ENCODE results near the gene NFATC2IP. TPM values are rescaled to one million over a fixed set of nuclear protein-coding genes. Genes with fewer than 3 reads are reported as not detected.
"Not testable (repeated sequence)": the region's sequence is repeated elsewhere in the genome, so short reads cannot be mapped to it uniquely, and the experiment has no call there.

Gene NFATC2IP
- total RNA-seq, 1 donor from 2014 or later, result 63.9 TPM

- Mint-ChIP-seq H3K27me3 (ENCODE audit: low read depth) (no peaks in the 10 kb centered on the region), H3K9me3 (no peaks in the 10 kb centered on the region), H3K4me3 (peak overlapping the region; percentile 99), H3K4me1 (peaks cover 19% of the 10 kb centered on the region), H3K27ac (ENCODE audit: unreplicated experiment) (no peak overlapping the region), H3K36me3 (ENCODE audit: low read depth) (no peaks in the 10 kb centered on the region)
- TF ChIP-seq CTCF (conservative IDR thresholded peaks at IDR 0.05), result no peak
- no peak for DNase-seq (ENCODE audit: low read depth, low spot score)
Measured at GRCh38 chr16:28923652-28924398, 26.9 kb upstream of the NFATC2IP start.

GRCh38 chr16:28924399-28924761 lies 26.4 kb upstream of the NFATC2IP start:
- no peak for TF ChIP-seq CTCF (conservative IDR thresholded peaks at IDR 0.05)
- H3K9me3 Mint-ChIP-seq, result no peaks in the 10 kb centered on the region
- no peak overlapping the region for H3K27ac Mint-ChIP-seq (ENCODE audit: unreplicated experiment)
- DNase-seq (ENCODE audit: low read depth, low spot score), result no peak
- H3K4me3 Mint-ChIP-seq, result peak overlapping the region; percentile 99
- H3K36me3 Mint-ChIP-seq (ENCODE audit: low read depth), result no peaks in the 10 kb centered on the region
- H3K27me3 Mint-ChIP-seq (ENCODE audit: low read depth), result no peaks in the 10 kb centered on the region
- peaks cover 19% of the 10 kb centered on the region for H3K4me1 Mint-ChIP-seq

GRCh38 chr16:28924762-28925385 lies 25.9 kb upstream of the NFATC2IP start, which contains the start of gene RABEP2:
Gene RABEP2, minus strand, starts transcription at chr16:28925238. Its CDS starts 75 bp downstream, at chr16:28925163.
- H3K36me3 Mint-ChIP-seq (ENCODE audit: low read depth), result no peaks in the 10 kb centered on the region
- peak within 1 kb of the TSS; percentile 99 for H3K4me3 Mint-ChIP-seq
- no peaks in the 10 kb centered on the region for H3K27me3 Mint-ChIP-seq (ENCODE audit: low read depth)
- H3K9me3 Mint-ChIP-seq, result no peaks in the 10 kb centered on the region
- peak; percentile 100 for DNase-seq (ENCODE audit: low read depth, low spot score)
- TF ChIP-seq CTCF (conservative IDR thresholded peaks at IDR 0.05), result no peak
- H3K4me1 Mint-ChIP-seq, result peaks cover 19% of the 10 kb centered on the region
- H3K27ac Mint-ChIP-seq (ENCODE audit: unreplicated experiment), result peak within 1 kb of the TSS; percentile 99

- no peak for TF ChIP-seq CTCF (conservative IDR thresholded peaks at IDR 0.05)
- Mint-ChIP-seq H3K27ac (ENCODE audit: unreplicated experiment) (peak overlapping the region; percentile 99), H3K4me1 (peaks cover 19% of the 10 kb centered on the region), H3K36me3 (ENCODE audit: low read depth) (no peaks in the 10 kb centered on the region), H3K4me3 (peak overlapping the region; percentile 99), H3K27me3 (ENCODE audit: low read depth) (no peaks in the 10 kb centered on the region), H3K9me3 (no peaks in the 10 kb centered on the region)
- no peak for DNase-seq (ENCODE audit: low read depth, low spot score)
Measured at GRCh38 chr16:28925386-28926228, 25.1 kb upstream of the NFATC2IP start.

GRCh38 chr16:28926284-28926683 lies 24.5 kb upstream of the NFATC2IP start:
- not testable (repeated sequence) for H3K9me3 Mint-ChIP-seq; H3K36me3 Mint-ChIP-seq (ENCODE audit: low read depth); DNase-seq (ENCODE audit: low read depth, low spot score); H3K27me3 Mint-ChIP-seq (ENCODE audit: low read depth)
- H3K27ac Mint-ChIP-seq (ENCODE audit: unreplicated experiment), result peak overlapping the region; percentile 99
- peak overlapping the region; percentile 99 for H3K4me3 Mint-ChIP-seq
- H3K4me1 Mint-ChIP-seq, result peaks cover 19% of the 10 kb centered on the region

Data from neural crest cell (in vitro differentiated cells).